ENCODE results near the gene VDAC1.

Gene VDAC1

GRCh38 chr5:134024811-134025210 is 20.0 kb upstream of the VDAC1 start:
- no peak for DNase-seq (ENCODE audit: low read depth)

- no peak for DNase-seq (ENCODE audit: low read depth)
Observed at GRCh38 chr5:134022333-134022732, 17.6 kb upstream of the VDAC1 start.

GRCh38 chr5:134020188-134020587 is 15.4 kb upstream of the VDAC1 start:
- DNase-seq (ENCODE audit: low read depth), result no peak

GRCh38 chr5:134019636-134020035 is 14.9 kb upstream of the VDAC1 start:
- no peak for DNase-seq (ENCODE audit: low read depth)

- DNase-seq (ENCODE audit: low read depth), result no peak
Observed at GRCh38 chr5:134018986-134019316, 14.2 kb upstream of the VDAC1 start.

GRCh38 chr5:134018154-134018985 is 13.6 kb upstream of the VDAC1 start:
- no peak for DNase-seq (ENCODE audit: low read depth)

GRCh38 chr5:134008266-134008749 is 3.5 kb upstream of the VDAC1 start:
- DNase-seq (ENCODE audit: low read depth), result no peak

GRCh38 chr5:134007581-134008265 is 2.9 kb upstream of the VDAC1 start:
- no peak for DNase-seq (ENCODE audit: low read depth)

- no peak for DNase-seq (ENCODE audit: low read depth)
Observed at GRCh38 chr5:134006115-134006514, 1.3 kb upstream of the VDAC1 start.

- no peak for DNase-seq (ENCODE audit: low read depth)
Observed at GRCh38 chr5:134005417-134006061, 764 bp upstream of the VDAC1 start.

- DNase-seq (ENCODE audit: low read depth), result peak; percentile 27
Observed at GRCh38 chr5:134003817-134004625, 754 bp downstream of the VDAC1 start.

- no peak for DNase-seq (ENCODE audit: low read depth)
Observed at GRCh38 chr5:134003064-134003816, 1.5 kb downstream of the VDAC1 start.

GRCh38 chr5:134001938-134002731 is 2.6 kb downstream of the VDAC1 start:
- no peak for DNase-seq (ENCODE audit: low read depth)

- DNase-seq (ENCODE audit: low read depth), result no peak
Observed at GRCh38 chr5:134000696-134001453, 3.9 kb downstream of the VDAC1 start.

GRCh38 chr5:134000091-134000511 is 4.7 kb downstream of the VDAC1 start:
- no peak for DNase-seq (ENCODE audit: low read depth)

GRCh38 chr5:133998807-133999206 is 6.0 kb downstream of the VDAC1 start:
- DNase-seq (ENCODE audit: low read depth), result no peak

GRCh38 chr5:133998042-133998441 is 6.7 kb downstream of the VDAC1 start:
- no peak for DNase-seq (ENCODE audit: low read depth)

- no peak for DNase-seq (ENCODE audit: low read depth)
Observed at GRCh38 chr5:133996683-133997252, 8.0 kb downstream of the VDAC1 start.

- DNase-seq (ENCODE audit: low read depth), result no peak
Observed at GRCh38 chr5:133995883-133996563, 8.8 kb downstream of the VDAC1 start.
